Measurements from ENCODE around the gene MCTP1.

DNA sequence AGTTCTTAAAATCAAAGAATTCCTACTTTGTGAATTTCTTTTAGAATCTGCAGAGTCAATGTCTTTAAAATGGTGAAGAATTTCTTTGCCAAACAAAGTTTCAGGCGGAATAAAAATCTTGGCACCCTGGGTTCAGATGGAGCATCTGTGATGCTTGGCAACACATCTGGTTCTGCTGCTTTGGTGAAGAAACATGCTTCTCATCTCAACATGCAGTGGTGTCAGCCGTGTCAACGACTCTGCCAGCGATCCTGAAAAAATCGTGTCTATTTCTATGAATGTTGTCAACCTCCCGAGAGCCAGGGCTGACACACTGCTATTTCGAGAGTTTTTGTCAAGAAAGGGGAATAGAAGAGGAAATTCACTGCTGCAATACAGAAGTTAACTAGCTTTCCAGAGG is 514.9 kb downstream of the MCTP1 start:
- TF ChIP-seq POLR2A (IDR thresholded peaks at IDR 0.05) (no peak), POLR2AphosphoS5 (IDR thresholded peaks at IDR 0.05) (no peak)
- TF ChIP-seq, protein P1, sequence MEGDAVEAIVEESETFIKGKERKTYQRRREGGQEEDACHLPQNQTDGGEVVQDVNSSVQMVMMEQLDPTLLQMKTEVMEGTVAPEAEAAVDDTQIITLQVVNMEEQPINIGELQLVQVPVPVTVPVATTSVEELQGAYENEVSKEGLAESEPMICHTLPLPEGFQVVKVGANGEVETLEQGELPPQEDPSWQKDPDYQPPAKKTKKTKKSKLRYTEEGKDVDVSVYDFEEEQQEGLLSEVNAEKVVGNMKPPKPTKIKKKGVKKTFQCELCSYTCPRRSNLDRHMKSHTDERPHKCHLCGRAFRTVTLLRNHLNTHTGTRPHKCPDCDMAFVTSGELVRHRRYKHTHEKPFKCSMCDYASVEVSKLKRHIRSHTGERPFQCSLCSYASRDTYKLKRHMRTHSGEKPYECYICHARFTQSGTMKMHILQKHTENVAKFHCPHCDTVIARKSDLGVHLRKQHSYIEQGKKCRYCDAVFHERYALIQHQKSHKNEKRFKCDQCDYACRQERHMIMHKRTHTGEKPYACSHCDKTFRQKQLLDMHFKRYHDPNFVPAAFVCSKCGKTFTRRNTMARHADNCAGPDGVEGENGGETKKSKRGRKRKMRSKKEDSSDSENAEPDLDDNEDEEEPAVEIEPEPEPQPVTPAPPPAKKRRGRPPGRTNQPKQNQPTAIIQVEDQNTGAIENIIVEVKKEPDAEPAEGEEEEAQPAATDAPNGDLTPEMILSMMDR (IDR thresholded peaks at IDR 0.05): no peak
